Gastroesophageal sphincter (tissue), 3 donors: ENCODE results near the gene LARGE1.

Source experiments
- CTCF ChIP-seq, 4 experiments: fragments of 200-600 bp in 2 of 4; fragments of 450-650 bp in 2 of 4; sonication (generic) in 1 of 4; IDR thresholded peaks; one replicate each; pipeline ENCODE4 v1.5.1; 2017 to 2019; ENCODE audit warnings: antibody characterized with exemption in 4 of 4, mild to moderate bottlenecking in 2 of 4, moderate library complexity in 2 of 4
- EP300 ChIP-seq: sonication (generic); formaldehyde crosslinking; IDR thresholded peaks from one replicate; pipeline ENCODE4 v1.6.1; 2017; ENCODE audit warnings: antibody characterized with exemption, mild to moderate bottlenecking
- POLR2A ChIP-seq, 2 donors: fragments of 450-650 bp; IDR thresholded peaks; one replicate each; pipeline ENCODE4 v1.6.1; 2017; ENCODE audit warnings: antibody characterized with exemption in 2 of 2, mild to moderate bottlenecking in 2 of 2, moderate library complexity in 1 of 2

GRCh38 chr22:33418484-33418883 lies 501.8 kb downstream of the LARGE1 start:
- TF ChIP-seq POLR2A (IDR thresholded peaks at IDR 0.05) (no peak), CTCF (IDR thresholded peaks at IDR 0.05) (no peak), EP300 (no peak)
